LNCaP clone FGC (cell line): ENCODE results near the gene ATG101.

Experiments used
- DNase-seq: peaks from one replicate; pipeline ENCODE4 v3.0.0-alpha.2; 2011; ENCODE audit warnings: low read depth
- H3K4me3 ChIP-seq: 2 replicates; pipeline ENCODE4 v1.5.1; 2011; ENCODE audit warnings: mild to moderate bottlenecking, low read depth, low read length, control low read depth
- CTCF ChIP-seq: IDR thresholded peaks from 2 replicates; pipeline ENCODE4 v1.5.1; 2012; ENCODE audit warnings: mild to moderate bottlenecking; ENCODE audit not compliant: control insufficient read depth, insufficient read depth; ENCODE audit errors: extremely low read depth

ATG101 gene

GRCh38 chr12:52126050-52126604 lies 56.3 kb downstream of the ATG101 start:
- no peak for DNase-seq
- H3K4me3 ChIP-seq = no peak overlapping the region
- no peak for TF ChIP-seq CTCF
